Islet precursor cell (in vitro differentiated cells): ENCODE data around the gene RMI2.
A peak's percentile ranks its signal among the peaks of the same experiment; 100 is the strongest.

Experiments used
- DNase-seq: peaks from one replicate; pipeline ENCODE4 v3.0.0-alpha.2; 2018

The RMI2 gene

DNA sequence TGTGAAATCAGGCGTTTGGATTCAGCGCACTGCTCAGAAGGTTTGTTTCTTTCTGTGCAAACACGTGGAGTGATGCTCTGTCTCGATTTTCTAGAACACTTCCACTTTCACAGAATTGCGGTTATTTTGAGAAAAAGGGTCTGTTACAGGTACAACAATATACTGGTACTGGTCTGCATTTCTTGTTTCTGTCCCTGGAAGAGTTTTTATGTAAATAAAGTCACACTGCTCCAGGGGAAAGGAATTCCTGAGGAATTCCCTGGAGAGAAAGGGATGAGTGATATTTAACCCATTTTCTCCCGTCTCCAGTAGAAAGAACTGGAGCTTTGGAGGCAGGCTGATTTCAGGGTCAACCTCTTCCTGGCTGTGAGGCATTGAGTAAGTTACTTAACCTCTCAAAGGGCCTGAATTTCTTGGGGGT is 16.2 kb upstream of the RMI2 start:
- no peak for DNase-seq

- no peak for DNase-seq
Observed at GRCh38 chr16:11329891-11330290, 15.4 kb upstream of the RMI2 start.

DNA sequence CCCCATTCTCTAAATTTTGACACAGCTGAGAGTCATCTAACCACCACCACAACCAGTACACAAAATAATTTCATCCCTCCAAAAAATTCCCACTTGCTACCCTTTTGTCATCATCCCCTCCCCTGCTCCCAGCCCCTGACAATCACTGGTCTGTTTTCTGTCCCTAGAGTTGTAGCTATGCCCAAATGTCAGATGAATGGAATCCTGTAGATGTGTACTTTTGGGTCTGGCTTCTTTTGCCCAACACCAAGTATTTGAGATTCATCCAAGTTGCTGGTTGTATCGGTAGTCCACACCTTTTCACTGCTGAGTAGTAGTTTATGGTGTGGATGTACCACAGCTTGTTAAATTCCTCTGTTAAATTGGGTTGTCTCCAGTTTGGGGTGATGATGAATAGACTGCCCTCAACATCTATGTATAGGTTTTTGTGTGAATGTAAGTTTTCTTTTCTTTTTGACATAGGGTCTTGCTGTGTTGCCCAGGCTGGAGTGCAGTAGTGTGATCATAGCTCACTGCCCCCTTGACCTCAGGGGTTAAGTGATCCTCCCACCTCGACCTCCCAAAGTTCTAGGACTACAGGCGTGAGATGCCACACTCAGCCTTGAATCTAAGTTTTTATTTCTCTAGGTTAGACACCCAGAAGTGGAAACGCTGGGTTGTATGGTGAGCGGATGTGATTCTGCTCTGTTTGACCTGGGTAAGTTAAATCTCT is 14.6 kb upstream of the RMI2 start:
- no peak for DNase-seq

DNA sequence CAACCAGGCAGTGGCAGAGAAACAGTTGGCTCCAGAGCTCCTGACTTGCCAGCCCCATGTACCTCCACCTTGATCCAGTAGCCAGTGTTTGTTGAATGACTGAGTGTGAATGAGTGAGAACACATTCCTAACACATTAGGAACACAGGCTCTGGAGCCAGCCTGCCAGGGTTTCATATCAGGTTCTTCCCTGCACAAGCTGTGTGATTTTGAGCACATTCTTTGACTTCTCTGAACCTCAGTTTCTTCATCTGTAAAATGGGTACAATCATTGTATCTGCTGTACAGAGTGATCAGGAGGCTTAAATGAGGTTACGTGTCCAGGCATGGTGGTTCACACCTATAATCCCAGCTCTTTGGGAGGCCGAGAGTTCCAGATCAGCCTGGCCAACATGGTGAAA is 13.3 kb upstream of the RMI2 start:
- no peak for DNase-seq

DNA sequence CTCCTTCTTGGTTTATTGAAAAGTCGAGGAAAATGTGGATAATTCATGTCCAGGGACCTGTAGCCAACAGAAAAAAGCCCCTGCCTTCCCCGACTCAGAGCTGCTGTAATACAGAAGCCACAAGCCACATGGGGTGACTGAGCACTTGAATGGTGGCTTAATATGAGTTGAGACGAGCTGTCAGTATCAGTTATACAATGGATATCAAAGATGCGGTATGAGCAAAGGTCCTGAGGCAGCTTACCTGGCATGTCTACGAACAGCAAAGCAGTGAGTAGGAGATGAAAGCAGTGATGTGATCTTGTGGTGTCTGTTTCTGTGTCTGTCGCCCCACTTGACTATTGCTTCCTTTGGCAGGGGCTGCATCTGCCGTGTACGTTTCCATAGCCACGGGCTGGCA is 12.2 kb upstream of the RMI2 start:
- DNase-seq, result no peak

DNA sequence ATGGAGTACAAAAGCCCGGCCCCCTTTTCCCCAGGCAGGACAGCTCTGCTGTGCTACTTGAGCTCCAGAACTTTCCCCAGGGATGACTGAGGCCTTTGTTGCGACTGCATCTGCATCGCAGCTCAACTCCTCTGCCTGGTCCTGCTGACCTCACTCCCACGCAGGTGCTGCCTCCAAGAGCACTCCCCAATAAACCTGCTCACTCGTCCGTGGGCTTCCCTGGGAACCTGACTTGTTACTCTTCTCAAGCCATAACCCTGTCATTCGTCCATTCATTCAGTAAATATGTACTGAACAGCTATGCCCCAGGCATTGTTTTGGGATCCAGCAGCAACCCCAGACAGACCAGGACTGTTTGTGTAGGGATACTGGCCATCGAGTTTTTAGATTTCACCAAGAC is 11.6 kb upstream of the RMI2 start:
- peak; percentile 94 for DNase-seq

GRCh38 chr16:11334831-11335404 is 10.3 kb upstream of the RMI2 start:
- DNase-seq, result no peak

- DNase-seq, result no peak
Observed at GRCh38 chr16:11339075-11339474, 6.2 kb upstream of the RMI2 start.

DNA sequence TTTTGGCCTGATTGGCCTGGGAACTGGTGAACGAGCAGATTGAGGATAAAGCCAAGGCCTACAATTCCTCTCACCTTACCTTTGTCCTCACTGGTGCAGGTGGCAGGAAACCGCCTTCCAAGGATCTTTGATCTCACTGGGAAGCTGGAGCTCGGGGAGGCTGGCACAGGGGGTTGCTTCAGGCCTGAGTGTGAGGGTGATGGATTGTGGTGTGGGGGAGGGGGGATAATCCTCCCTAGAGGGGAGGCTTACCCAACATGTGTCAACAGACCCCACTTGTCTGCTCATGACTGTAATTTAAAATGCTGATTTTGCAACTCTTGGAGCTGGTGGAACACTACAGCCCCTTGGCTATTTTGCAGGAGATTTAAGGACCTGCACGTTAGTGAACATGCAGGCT is 4.5 kb upstream of the RMI2 start:
- no peak for DNase-seq

DNA sequence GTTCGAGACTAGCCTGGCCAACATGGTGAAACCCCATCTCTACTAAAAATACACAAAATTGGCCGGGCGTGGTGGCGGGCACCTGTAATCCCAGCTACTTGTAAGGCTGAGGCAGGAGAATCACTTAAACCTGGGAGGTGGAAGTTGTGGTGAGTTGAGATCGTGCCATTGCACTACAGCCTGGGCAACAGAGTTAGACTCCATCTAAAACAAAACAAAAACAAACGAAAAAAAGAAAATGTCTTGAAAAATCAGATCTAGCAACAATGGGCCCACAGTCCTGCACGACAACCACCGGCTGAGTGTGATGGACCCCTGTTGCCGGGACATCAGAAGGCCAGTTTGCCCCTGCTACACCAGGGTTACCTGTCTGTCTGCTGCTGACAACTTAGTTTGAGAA is 3.9 kb upstream of the RMI2 start:
- no peak for DNase-seq

- DNase-seq, result no peak
Observed at GRCh38 chr16:11342021-11342855, 3.0 kb upstream of the RMI2 start.

GRCh38 chr16:11346700-11347319 is 1.6 kb downstream of the RMI2 start:
- no peak for DNase-seq

GRCh38 chr16:11347831-11348230 is 2.6 kb downstream of the RMI2 start:
- DNase-seq, result no peak

DNA sequence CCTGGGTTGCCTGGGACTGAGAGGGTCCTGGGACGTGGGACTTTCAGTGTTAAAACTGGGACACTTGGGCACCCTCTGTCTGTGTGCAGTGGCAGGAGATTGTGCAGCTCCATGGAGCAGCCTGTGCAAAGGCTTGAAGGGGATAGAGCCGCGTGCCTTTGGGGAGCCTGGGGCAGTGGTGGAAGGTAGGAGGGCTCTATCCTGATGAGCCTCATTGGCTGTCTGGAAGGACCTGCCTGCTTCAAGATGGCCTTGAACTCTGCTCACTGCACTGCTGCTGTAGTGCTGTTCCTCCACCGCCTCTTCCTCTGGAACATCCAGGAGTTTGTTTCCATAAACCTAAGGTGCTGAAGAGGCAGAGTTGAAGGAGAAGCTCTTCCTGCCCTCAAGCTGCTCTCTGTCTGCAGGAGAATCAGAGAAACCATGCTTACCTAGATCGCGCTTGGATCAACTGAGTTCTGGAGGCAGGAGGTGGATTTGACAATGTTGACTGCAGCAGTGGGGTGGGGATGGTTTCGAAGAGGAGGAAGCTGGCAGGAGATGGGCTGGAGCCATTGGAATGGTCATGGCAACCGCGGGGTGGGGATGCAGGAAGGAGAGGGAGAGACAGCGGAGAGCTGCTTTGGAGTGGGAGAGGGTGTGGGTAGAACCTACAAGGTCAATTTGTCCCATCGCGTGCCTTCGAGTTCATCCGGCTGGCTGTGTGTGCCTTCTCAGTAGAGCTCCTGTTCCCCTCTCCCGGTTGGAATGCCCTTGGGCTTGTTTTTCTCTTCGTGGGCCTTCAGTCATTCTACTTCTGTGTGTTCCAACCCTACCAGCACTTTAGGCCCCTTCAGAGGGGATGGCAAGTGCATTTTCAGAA is 3.7 kb downstream of the RMI2 start:
- DNase-seq, result no peak

DNA sequence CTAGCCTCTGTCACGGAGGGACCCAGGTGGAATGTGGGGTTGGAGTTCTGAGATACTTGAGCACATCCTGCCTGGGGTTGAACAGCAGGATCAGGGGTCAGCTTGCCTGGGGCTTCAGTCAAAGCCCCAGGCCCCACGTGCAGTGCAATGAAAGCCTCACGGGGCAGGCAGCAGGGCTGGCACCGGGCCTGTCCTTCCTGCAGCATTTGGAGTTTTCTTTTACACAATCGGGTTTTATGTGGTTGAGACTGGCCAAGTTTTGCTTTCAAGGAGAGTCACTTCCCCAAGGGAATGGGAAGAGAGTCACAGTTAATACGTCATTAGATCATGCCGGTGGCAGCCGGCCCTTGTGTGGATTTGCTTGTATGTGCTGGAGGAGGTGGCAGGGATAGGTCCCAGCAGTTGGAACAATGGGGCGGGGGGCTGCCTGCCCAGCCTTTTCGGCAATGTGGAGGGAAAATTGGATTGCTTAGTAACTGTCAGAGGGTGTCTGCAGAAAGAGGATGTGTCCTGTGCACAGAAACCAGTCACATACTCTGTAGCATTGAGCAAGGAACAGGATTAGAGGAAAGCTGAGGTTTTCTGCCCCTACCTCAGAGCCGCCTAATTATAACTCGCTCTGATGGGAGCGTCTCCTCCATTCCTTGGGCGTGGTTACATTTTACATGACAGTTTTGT is 4.5 kb downstream of the RMI2 start:
- no peak for DNase-seq

- DNase-seq, result no peak
Observed at GRCh38 chr16:11350519-11350918, 5.3 kb downstream of the RMI2 start.

GRCh38 chr16:11350921-11351335 is 5.7 kb downstream of the RMI2 start:
- DNase-seq, result no peak

DNA sequence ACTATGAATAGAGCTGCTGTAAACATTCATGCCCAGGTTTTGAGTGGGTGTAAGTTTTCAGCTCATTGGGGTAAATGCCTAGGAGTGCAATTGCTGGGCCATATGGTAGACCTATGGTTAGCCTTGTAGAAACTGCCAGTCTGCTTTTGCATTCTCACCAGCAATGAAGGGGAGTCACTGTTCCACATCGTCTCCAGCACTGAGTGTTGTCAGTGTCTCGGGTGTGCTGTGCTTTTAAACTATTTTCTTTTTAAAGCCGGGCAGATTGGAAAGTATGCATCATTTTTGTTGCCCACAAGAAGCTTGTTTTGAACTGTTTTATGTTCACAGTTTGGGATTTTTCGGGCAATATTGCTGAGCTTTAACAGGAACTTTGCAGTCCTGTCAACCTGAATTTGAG is 7.9 kb downstream of the RMI2 start:
- DNase-seq, result no peak

- no peak for DNase-seq
Observed at GRCh38 chr16:11354407-11354732, 9.1 kb downstream of the RMI2 start.

DNA sequence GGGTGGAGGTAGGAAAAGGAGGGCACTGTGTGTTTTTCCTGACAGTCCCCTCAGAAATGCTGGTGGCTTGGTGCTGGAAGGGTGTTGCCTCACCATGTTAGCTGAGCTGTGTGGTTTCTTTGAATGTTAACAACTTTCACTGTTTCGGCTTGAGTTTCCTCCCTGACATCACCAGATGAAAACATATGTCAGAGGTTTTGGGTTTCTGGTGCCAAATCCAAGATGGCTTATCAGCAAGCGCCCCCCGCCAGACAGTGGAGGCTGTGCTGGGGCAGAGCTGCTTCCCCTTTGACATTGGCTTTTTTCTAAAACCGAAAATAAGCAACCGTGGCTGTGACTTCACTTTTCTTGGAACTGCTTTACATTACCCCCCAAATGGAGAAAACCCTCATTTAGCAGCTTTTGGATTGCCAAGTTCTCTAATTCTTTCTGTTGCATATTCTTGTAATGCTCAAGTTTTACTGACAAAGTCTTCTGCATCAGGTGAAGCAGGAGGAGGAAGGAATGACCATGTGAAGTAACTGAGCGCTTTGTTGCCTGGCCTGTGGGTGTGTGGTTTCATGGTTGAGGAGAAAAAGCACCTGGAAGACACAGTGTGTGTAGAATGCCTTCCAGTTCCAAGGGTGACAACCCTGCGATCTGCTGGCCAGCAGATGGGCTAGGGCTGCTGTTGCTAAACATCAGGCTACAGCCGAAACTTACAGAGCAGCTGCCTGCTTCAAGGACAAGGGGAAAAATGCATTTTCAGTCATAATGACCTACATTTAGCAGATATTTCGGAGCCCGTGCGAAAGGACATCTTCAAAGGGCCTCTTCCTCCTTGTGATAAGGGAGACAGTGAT is 9.7 kb downstream of the RMI2 start:
- DNase-seq, result no peak

DNA sequence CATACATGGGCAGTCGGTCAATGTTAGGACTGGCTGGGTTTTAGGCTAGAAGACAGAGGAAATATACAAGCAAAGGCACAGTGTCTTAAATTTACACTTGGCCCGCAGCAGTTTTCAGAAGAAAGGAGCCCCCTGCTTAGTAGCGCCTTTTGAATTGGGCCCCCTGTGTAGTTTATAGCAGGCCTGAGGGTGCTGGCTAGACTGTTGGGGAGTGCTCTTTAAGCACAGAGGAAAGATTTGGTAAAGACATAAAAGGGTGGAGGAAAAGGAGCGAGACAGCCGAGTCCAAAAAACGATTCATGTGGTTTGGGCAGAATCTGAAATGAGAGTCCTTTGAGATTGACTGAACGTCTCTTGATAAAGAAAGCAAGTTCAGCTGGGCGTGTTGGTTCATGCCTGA is 10.6 kb downstream of the RMI2 start:
- no peak for DNase-seq
